ENCODE results near the gene SEMA4D. TPM values are rescaled to one million over a fixed set of nuclear protein-coding genes. Genes with fewer than 3 reads are reported as not detected.

SEMA4D gene
- total and polyA plus RNA-seq, 4 donors, result 1.4 to 26.2 (median 13.5) TPM

- intact Hi-C loops (cut with DNase I), result no loop called here
- 77% methylated on average over 3 of the region's 3 CpGs for WGBS, 2 donors
- no peak for ATAC-seq (ENCODE audit: low FRiP score)
Measured at GRCh38 chr9:89360465-89360864, 137.4 kb downstream of the SEMA4D start.

GRCh38 chr9:89359751-89360261, 138.1 kb downstream of the SEMA4D start:
- H3K4me1 ChIP-seq (ENCODE audit: control insufficient read depth in 1 of 2, insufficient read depth in 2 of 2, low read length in 2 of 2), result no peaks in the 10 kb centered on the region
- H3K27ac ChIP-seq (ENCODE audit: low read depth in 1 of 2, low read length in 2 of 2), result no peak overlapping the region
- peaks cover 0 to 19% of the 10 kb centered on the region in 2 donors for H3K36me3 ChIP-seq (ENCODE audit: control insufficient read depth in 1 of 2, insufficient read depth in 2 of 2, low read length in 1 of 2)
- no peaks in the 10 kb centered on the region for H3K27me3 ChIP-seq (ENCODE audit: control insufficient read depth in 1 of 2, insufficient read depth in 2 of 2, low read length in 1 of 2)
- ATAC-seq (ENCODE audit: low FRiP score) (no peak), DNase-seq (peak in 1 of 2 donors; percentile 58)
- H3K9me3 ChIP-seq (ENCODE audit: control insufficient read depth, low read length), result no peaks in the 10 kb centered on the region
- 77 to 79% methylated on average over 8 of the region's 8 CpGs for WGBS, 2 donors
- intact Hi-C loops (cut with DNase I), result loop anchor here in 1 of 2 donors (10.0 kb wide), 1 partner anchor 185 kb away; no protein-coding TSS in a partner anchor
- no peak overlapping the region for H3K4me3 ChIP-seq (ENCODE audit: low read length in 2 of 2)

More at GRCh38 chr9:89360465-89360864, 137.4 kb downstream of the SEMA4D start:
- Histone ChIP-seq H3K27me3 (ENCODE audit: control insufficient read depth in 1 of 2, insufficient read depth in 2 of 2, low read length in 1 of 2) (no peaks in the 10 kb centered on the region), H3K4me3 (ENCODE audit: low read length in 2 of 2) (no peak overlapping the region), H3K36me3 (ENCODE audit: control insufficient read depth in 1 of 2, insufficient read depth in 2 of 2, low read length in 1 of 2) (peaks cover 0 to 17% of the 10 kb centered on the region in 2 donors), H3K27ac (ENCODE audit: low read depth in 1 of 2, low read length in 2 of 2) (no peak overlapping the region), H3K9me3 (ENCODE audit: control insufficient read depth, low read length) (no peaks in the 10 kb centered on the region), H3K4me1 (ENCODE audit: control insufficient read depth in 1 of 2, insufficient read depth in 2 of 2, low read length in 2 of 2) (no peaks in the 10 kb centered on the region)
- DNase-seq, result no peak

GRCh38 chr9:89358985-89359384, 138.9 kb downstream of the SEMA4D start:
- no peaks in the 10 kb centered on the region for H3K4me1 ChIP-seq (ENCODE audit: control insufficient read depth in 1 of 2, insufficient read depth in 2 of 2, low read length in 2 of 2)
- peak in 1 of 2 donors; percentile 57 for DNase-seq
- H3K9me3 ChIP-seq (ENCODE audit: control insufficient read depth, low read length), result no peaks in the 10 kb centered on the region
- no peak overlapping the region for H3K27ac ChIP-seq (ENCODE audit: low read depth in 1 of 2, low read length in 2 of 2)
- H3K27me3 ChIP-seq (ENCODE audit: control insufficient read depth in 1 of 2, insufficient read depth in 2 of 2, low read length in 1 of 2), result no peaks in the 10 kb centered on the region
- WGBS, 2 donors, result 65% methylated on average over 4 of the region's 4 CpGs
- H3K36me3 ChIP-seq (ENCODE audit: control insufficient read depth in 1 of 2, insufficient read depth in 2 of 2, low read length in 1 of 2), result peaks cover 0 to 19% of the 10 kb centered on the region in 2 donors
- no peak overlapping the region for H3K4me3 ChIP-seq (ENCODE audit: low read length in 2 of 2)
- no peak for ATAC-seq (ENCODE audit: low FRiP score)
- intact Hi-C loops (cut with DNase I), result loop anchor here in 1 of 2 donors (10.0 kb wide), 1 partner anchor 186 kb away; no protein-coding TSS in a partner anchor

- Histone ChIP-seq H3K27ac (ENCODE audit: low read depth in 1 of 2, low read length in 2 of 2) (no peak overlapping the region), H3K27me3 (ENCODE audit: control insufficient read depth in 1 of 2, insufficient read depth in 2 of 2, low read length in 1 of 2) (no peaks in the 10 kb centered on the region), H3K4me3 (ENCODE audit: low read length in 2 of 2) (no peak overlapping the region), H3K36me3 (ENCODE audit: control insufficient read depth in 1 of 2, insufficient read depth in 2 of 2, low read length in 1 of 2) (peaks cover 0 to 19% of the 10 kb centered on the region in 2 donors), H3K4me1 (ENCODE audit: control insufficient read depth in 1 of 2, insufficient read depth in 2 of 2, low read length in 2 of 2) (no peaks in the 10 kb centered on the region), H3K9me3 (ENCODE audit: control insufficient read depth, low read length) (no peaks in the 10 kb centered on the region)
- WGBS, 2 donors, result 76 to 81% methylated on average over 3 of the region's 3 CpGs
- intact Hi-C loops (cut with DNase I), result loop anchor here in 1 of 2 donors (10.0 kb wide), 1 partner anchor 186 kb away; no protein-coding TSS in a partner anchor
- ATAC-seq (ENCODE audit: low FRiP score) (no peak), DNase-seq (peak in 1 of 2 donors; percentile 65)
Measured at GRCh38 chr9:89358376-89358916, 139.5 kb downstream of the SEMA4D start.

GRCh38 chr9:89357331-89358197, 140.3 kb downstream of the SEMA4D start:
- Histone ChIP-seq H3K36me3 (ENCODE audit: control insufficient read depth in 1 of 2, insufficient read depth in 2 of 2, low read length in 1 of 2) (peaks cover 0 to 22% of the 10 kb centered on the region in 2 donors), H3K4me1 (ENCODE audit: control insufficient read depth in 1 of 2, insufficient read depth in 2 of 2, low read length in 2 of 2) (no peaks in the 10 kb centered on the region), H3K4me3 (ENCODE audit: low read length in 2 of 2) (no peak overlapping the region), H3K27ac (ENCODE audit: low read depth in 1 of 2, low read length in 2 of 2) (no peak overlapping the region), H3K9me3 (ENCODE audit: control insufficient read depth, low read length) (no peaks in the 10 kb centered on the region), H3K27me3 (ENCODE audit: control insufficient read depth in 1 of 2, insufficient read depth in 2 of 2, low read length in 1 of 2) (no peaks in the 10 kb centered on the region)
- no peak for DNase-seq
- intact Hi-C loops (cut with DNase I), result loop anchor here in 1 of 2 donors (10.0 kb wide), 1 partner anchor 187 kb away; no protein-coding TSS in a partner anchor
- 91 to 95% methylated on average over 8 of the region's 8 CpGs for WGBS, 2 donors
- no peak for ATAC-seq (ENCODE audit: low FRiP score)

- no peak for ATAC-seq (ENCODE audit: low FRiP score)
- H3K36me3 ChIP-seq (ENCODE audit: control insufficient read depth in 1 of 2, insufficient read depth in 2 of 2, low read length in 1 of 2), result peaks cover 0 to 22% of the 10 kb centered on the region in 2 donors
- DNase-seq, result no peak
- WGBS, 2 donors, result 92 to 95% methylated on average over 2 of the region's 2 CpGs
- no peak overlapping the region for H3K4me3 ChIP-seq (ENCODE audit: low read length in 2 of 2)
- H3K27me3 ChIP-seq (ENCODE audit: control insufficient read depth in 1 of 2, insufficient read depth in 2 of 2, low read length in 1 of 2), result no peaks in the 10 kb centered on the region
- H3K4me1 ChIP-seq (ENCODE audit: control insufficient read depth in 1 of 2, insufficient read depth in 2 of 2, low read length in 2 of 2), result no peaks in the 10 kb centered on the region
- no peak overlapping the region for H3K27ac ChIP-seq (ENCODE audit: low read depth in 1 of 2, low read length in 2 of 2)
- intact Hi-C loops (cut with DNase I), result loop anchor here in 1 of 2 donors (10.0 kb wide), 1 partner anchor 188 kb away; no protein-coding TSS in a partner anchor
- H3K9me3 ChIP-seq (ENCODE audit: control insufficient read depth, low read length), result no peaks in the 10 kb centered on the region
Measured at GRCh38 chr9:89356782-89357181, 141.1 kb downstream of the SEMA4D start.

- intact Hi-C loops (cut with DNase I), result loop anchor here in 1 of 2 donors (10.0 kb wide), 1 partner anchor 190 kb away; no protein-coding TSS in a partner anchor
- ATAC-seq (ENCODE audit: low FRiP score) (no peak), DNase-seq (no peak)
- Histone ChIP-seq H3K4me1 (ENCODE audit: control insufficient read depth in 1 of 2, insufficient read depth in 2 of 2, low read length in 2 of 2) (no peaks in the 10 kb centered on the region), H3K27ac (ENCODE audit: low read depth in 1 of 2, low read length in 2 of 2) (no peak overlapping the region), H3K4me3 (ENCODE audit: low read length in 2 of 2) (no peak overlapping the region), H3K9me3 (ENCODE audit: control insufficient read depth, low read length) (no peaks in the 10 kb centered on the region), H3K27me3 (ENCODE audit: control insufficient read depth in 1 of 2, insufficient read depth in 2 of 2, low read length in 1 of 2) (no peaks in the 10 kb centered on the region), H3K36me3 (ENCODE audit: control insufficient read depth in 1 of 2, insufficient read depth in 2 of 2, low read length in 1 of 2) (peaks cover 1 to 29% of the 10 kb centered on the region in 2 donors)
- 92 to 95% methylated on average over 6 of the region's 6 CpGs for WGBS, 2 donors
Measured at GRCh38 chr9:89354471-89354870, 143.4 kb downstream of the SEMA4D start.

- no peak for DNase-seq
- ATAC-seq (ENCODE audit: low FRiP score), result no peak
- H3K4me3 ChIP-seq (ENCODE audit: low read length in 2 of 2), result no peak overlapping the region
- no peaks in the 10 kb centered on the region for H3K27me3 ChIP-seq (ENCODE audit: control insufficient read depth in 1 of 2, insufficient read depth in 2 of 2, low read length in 1 of 2)
- intact Hi-C loops (cut with DNase I), result loop anchor here in 1 of 2 donors (10.0 kb wide), 1 partner anchor 191 kb away; no protein-coding TSS in a partner anchor
- H3K4me1 ChIP-seq (ENCODE audit: control insufficient read depth in 1 of 2, insufficient read depth in 2 of 2, low read length in 2 of 2), result no peaks in the 10 kb centered on the region
- H3K36me3 ChIP-seq (ENCODE audit: control insufficient read depth in 1 of 2, insufficient read depth in 2 of 2, low read length in 1 of 2), result peaks cover 3 to 28% of the 10 kb centered on the region in 2 donors
- H3K9me3 ChIP-seq (ENCODE audit: control insufficient read depth, low read length), result no peaks in the 10 kb centered on the region
- WGBS, 2 donors, result 71 to 78% methylated on average over 3 of the region's 3 CpGs
- H3K27ac ChIP-seq (ENCODE audit: low read depth in 1 of 2, low read length in 2 of 2), result no peak overlapping the region
Measured at GRCh38 chr9:89353989-89354388, 143.9 kb downstream of the SEMA4D start.

Measured in aorta (tissue), 5 donors.